Left ventricle myocardium inferior (tissue), 1 donor: ENCODE data around the gene NDUFAB1. TPM values are rescaled to one million over a fixed set of nuclear protein-coding genes. Genes with fewer than 3 reads are reported as not detected.

Experiments used
- DNase-seq: peaks from one replicate; pipeline ENCODE4 v3.0.0-alpha.2; 2020
- H3K27ac ChIP-seq: fragments of 200-600 bp; replicated peaks from 2 replicates; pipeline ENCODE4 v1.8.0; 2021
- H3K27me3 ChIP-seq: fragments of 200-600 bp; 2 replicates; pipeline ENCODE4 v1.8.0; 2021; ENCODE audit warnings: low read depth
- H3K36me3 ChIP-seq: fragments of 200-600 bp; 2 replicates; pipeline ENCODE4 v1.8.0; 2021
- H3K4me1 ChIP-seq: fragments of 200-600 bp; 2 replicates; pipeline ENCODE4 v1.8.0; 2021
- H3K4me3 ChIP-seq: fragments of 200-600 bp; 2 replicates; pipeline ENCODE4 v1.8.0; 2021; ENCODE audit warnings: mild to moderate bottlenecking, moderate library complexity
- H3K9me3 ChIP-seq: fragments of 200-600 bp; replicated peaks from 2 replicates; pipeline ENCODE4 v1.8.0; 2021
- CTCF ChIP-seq: fragments of 200-600 bp; IDR thresholded peaks from 2 replicates; pipeline ENCODE4 v1.8.0; 2021; ENCODE audit warnings: antibody characterized with exemption, mild to moderate bottlenecking, borderline replicate concordance
- intact Hi-C: fragments of 100-400 bp; cut with micrococcal nuclease; formaldehyde crosslinking; loops from one replicate; pipeline ENCODE4 v1.11.0; 2022
- total RNA-seq: library from RNA; stranded (reverse); fragmentation: NEBNext Ultra II Directional; extraction: Animal tissue kit (Norgen Biotek cat#: 25700); gene quantifications from one replicate; pipeline ENCODE4 v1.2.1, GENCODE V29; 2021
- donor health status: DM: no; HTN: yes; CAD: no; lungs with severe emphysema.

The NDUFAB1 gene
- total RNA-seq, 1 donor from 2014 or later, result 464 TPM

- Histone ChIP-seq H3K36me3 (peaks cover 78% of the 10 kb centered on the region), H3K27ac (no peak overlapping the region)
- intact Hi-C loops, result no loop called here
These were observed 15.7 kb downstream of the NDUFAB1 start for GRCh38 chr16:23580391-23580790.

GRCh38 chr16:23579371-23579770, 16.7 kb downstream of the NDUFAB1 start:
- DNase-seq, result no peak
- intact Hi-C loops, result no loop called here
- no peak for TF ChIP-seq CTCF
- H3K27me3 ChIP-seq, result no peaks in the 10 kb centered on the region
- peaks cover 78% of the 10 kb centered on the region for H3K36me3 ChIP-seq
- no peak overlapping the region for H3K27ac ChIP-seq
- H3K4me1 ChIP-seq, result peaks cover 20% of the 10 kb centered on the region
- no peaks in the 10 kb centered on the region for H3K9me3 ChIP-seq
- no peak overlapping the region for H3K4me3 ChIP-seq

More at GRCh38 chr16:23580391-23580790, 15.7 kb downstream of the NDUFAB1 start:
- peaks cover 30% of the 10 kb centered on the region for H3K4me1 ChIP-seq
- H3K27me3 ChIP-seq, result no peaks in the 10 kb centered on the region
- no peak for DNase-seq
- no peaks in the 10 kb centered on the region for H3K9me3 ChIP-seq
- no peak overlapping the region for H3K4me3 ChIP-seq
- no peak for TF ChIP-seq CTCF

- H3K4me3 ChIP-seq, result no peak overlapping the region
- intact Hi-C loops, result no loop called here
- peaks cover 18% of the 10 kb centered on the region for H3K4me1 ChIP-seq
- DNase-seq, result no peak
- peaks cover 86% of the 10 kb centered on the region for H3K36me3 ChIP-seq
- H3K9me3 ChIP-seq, result no peaks in the 10 kb centered on the region
- H3K27ac ChIP-seq, result no peak overlapping the region
- H3K27me3 ChIP-seq, result no peaks in the 10 kb centered on the region
- no peak for TF ChIP-seq CTCF
These were observed 17.9 kb downstream of the NDUFAB1 start for GRCh38 chr16:23578101-23578830.

- Histone ChIP-seq H3K27ac (peak overlapping the region; percentile 3), H3K4me3 (no peak overlapping the region), H3K36me3 (peaks cover 90% of the 10 kb centered on the region), H3K4me1 (peaks cover 18% of the 10 kb centered on the region), H3K27me3 (no peaks in the 10 kb centered on the region), H3K9me3 (no peaks in the 10 kb centered on the region)
- TF ChIP-seq CTCF, result no peak
- intact Hi-C loops, result no loop called here
- DNase-seq, result no peak
These were observed 18.6 kb downstream of the NDUFAB1 start for GRCh38 chr16:23577493-23577892.

GRCh38 chr16:23575834-23576233, 20.3 kb downstream of the NDUFAB1 start:
- Histone ChIP-seq H3K9me3 (no peaks in the 10 kb centered on the region), H3K4me3 (no peak overlapping the region), H3K36me3 (peaks cover 90% of the 10 kb centered on the region), H3K27ac (no peak overlapping the region), H3K27me3 (no peaks in the 10 kb centered on the region), H3K4me1 (peaks cover 18% of the 10 kb centered on the region)
- TF ChIP-seq CTCF, result no peak
- DNase-seq, result no peak
- intact Hi-C loops, result no loop called here
